OCI-LY3 (cell line): ENCODE measurements around the gene THRB.

Source experiments
- H2AFZ ChIP-seq: fragments of 200-600, 300-600 bp; shearing (Covaris generic); 2 replicates; pipeline ENCODE4 v1.6.0; 2014; ENCODE audit warnings: antibody characterized with exemption, low read depth, low read length
- H3K27ac ChIP-seq: fragments of 200-600, 300-600 bp; sonication (generic); 2 replicates; pipeline ENCODE4 v1.5.1; 2014; ENCODE audit warnings: mild to moderate bottlenecking, low read length, moderate library complexity, mixed read lengths
- H3K27me3 ChIP-seq: fragments of 200-600, 300-600 bp; sonication (generic); 2 replicates; pipeline ENCODE4 v1.6.1; 2014; ENCODE audit warnings: low read depth, low read length, mixed read lengths
- H3K36me3 ChIP-seq: fragments of 200-600, 300-600 bp; sonication (generic); replicated peaks from 2 replicates; pipeline ENCODE3; 2014; ENCODE audit warnings: low read depth, low read length, mixed read lengths
- H3K4me1 ChIP-seq: fragments of 300-600, 200-600 bp; sonication (generic); 2 replicates; pipeline ENCODE4 v1.6.1; 2014; ENCODE audit warnings: low read length, mixed read lengths
- H3K4me2 ChIP-seq: fragments of 200-600, 300-600 bp; sonication (generic); 2 replicates; pipeline ENCODE4 v1.6.1; 2014; ENCODE audit warnings: low read length, mixed read lengths
- H3K4me3 ChIP-seq: fragments of 300-600, 200-600 bp; sonication (generic); 2 replicates; pipeline ENCODE4 v1.5.1; 2014; ENCODE audit warnings: antibody characterized with exemption, mild to moderate bottlenecking, low read length, moderate library complexity
- H3K79me2 ChIP-seq: fragments of 300-600, 200-600 bp; shearing (Covaris generic); 2 replicates; pipeline ENCODE4 v1.6.1; 2014; ENCODE audit warnings: mild to moderate bottlenecking, low read length, mixed read lengths
- H3K9ac ChIP-seq: fragments of 300-600, 200-600 bp; shearing (Covaris generic); 2 replicates; pipeline ENCODE4 v1.6.0; 2014; ENCODE audit warnings: mild to moderate bottlenecking, low read length, moderate library complexity
- H3K9me3 ChIP-seq: fragments of 200-600, 300-600 bp; shearing (Covaris generic); 2 replicates; pipeline ENCODE4 v1.6.1; 2014; ENCODE audit warnings: low read length, mixed read lengths; ENCODE audit not compliant: insufficient read depth
- H4K20me1 ChIP-seq: fragments of 200-600, 300-600 bp; sonication (generic); 2 replicates; pipeline ENCODE4 v1.6.1; 2016; ENCODE audit warnings: low read length, mixed read lengths; ENCODE audit not compliant: insufficient read depth
- EZH2phosphoT487 ChIP-seq: fragments of 200-600 bp; shearing (Covaris generic); IDR thresholded peaks from 2 replicates; pipeline ENCODE4 v1.6.1; 2018; ENCODE audit warnings: antibody characterized with exemption, mixed run types, low read depth
- TF ChIP-seq, protein P1 (sequence below): fragments of 200-600, 300-600 bp; sonication (generic); IDR thresholded peaks from 2 replicates; pipeline ENCODE4 v1.5.1; 2014; ENCODE audit warnings: antibody characterized with exemption, low read length, low read depth

The THRB gene

DNA sequence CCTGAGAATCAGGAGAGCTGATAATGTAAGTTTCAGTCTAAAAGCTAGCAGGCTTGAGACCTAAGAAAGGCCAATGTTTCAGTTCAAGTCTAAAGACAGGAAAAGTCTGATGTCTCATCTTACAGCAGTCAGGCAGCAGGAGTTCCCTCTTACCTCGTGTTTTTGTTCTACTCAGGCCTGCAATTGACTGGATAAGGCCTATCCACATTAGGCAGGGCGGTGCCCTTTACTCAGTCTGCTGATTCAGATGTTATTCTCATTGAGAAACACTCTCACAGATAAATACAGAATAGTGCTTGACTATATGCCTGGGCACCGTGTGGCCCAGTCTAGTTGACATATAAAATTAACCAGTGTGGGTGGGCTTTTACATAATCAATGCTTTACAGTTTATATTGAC lies 427.2 kb downstream of the THRB start:
- no peaks in the 10 kb centered on the region for H4K20me1 ChIP-seq
- H3K4me1 ChIP-seq, result no peaks in the 10 kb centered on the region
- no peak overlapping the region for H3K4me2 ChIP-seq
- no peak overlapping the region for H3K27ac ChIP-seq
- H3K9me3 ChIP-seq, result no peaks in the 10 kb centered on the region
- no peaks in the 10 kb centered on the region for H3K36me3 ChIP-seq
- H3K27me3 ChIP-seq, result no peaks in the 10 kb centered on the region
- H3K4me3 ChIP-seq, result no peak overlapping the region
- H2AFZ ChIP-seq, result no peak overlapping the region
- no peak overlapping the region for H3K9ac ChIP-seq
- TF ChIP-seq EZH2phosphoT487, result no peak
- TF ChIP-seq, protein P1, sequence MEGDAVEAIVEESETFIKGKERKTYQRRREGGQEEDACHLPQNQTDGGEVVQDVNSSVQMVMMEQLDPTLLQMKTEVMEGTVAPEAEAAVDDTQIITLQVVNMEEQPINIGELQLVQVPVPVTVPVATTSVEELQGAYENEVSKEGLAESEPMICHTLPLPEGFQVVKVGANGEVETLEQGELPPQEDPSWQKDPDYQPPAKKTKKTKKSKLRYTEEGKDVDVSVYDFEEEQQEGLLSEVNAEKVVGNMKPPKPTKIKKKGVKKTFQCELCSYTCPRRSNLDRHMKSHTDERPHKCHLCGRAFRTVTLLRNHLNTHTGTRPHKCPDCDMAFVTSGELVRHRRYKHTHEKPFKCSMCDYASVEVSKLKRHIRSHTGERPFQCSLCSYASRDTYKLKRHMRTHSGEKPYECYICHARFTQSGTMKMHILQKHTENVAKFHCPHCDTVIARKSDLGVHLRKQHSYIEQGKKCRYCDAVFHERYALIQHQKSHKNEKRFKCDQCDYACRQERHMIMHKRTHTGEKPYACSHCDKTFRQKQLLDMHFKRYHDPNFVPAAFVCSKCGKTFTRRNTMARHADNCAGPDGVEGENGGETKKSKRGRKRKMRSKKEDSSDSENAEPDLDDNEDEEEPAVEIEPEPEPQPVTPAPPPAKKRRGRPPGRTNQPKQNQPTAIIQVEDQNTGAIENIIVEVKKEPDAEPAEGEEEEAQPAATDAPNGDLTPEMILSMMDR, result no peak
- no peaks in the 10 kb centered on the region for H3K79me2 ChIP-seq
